Hematopoietic multipotent progenitor cell (in vitro differentiated cells): ENCODE data around the gene PBX1. TPM values are rescaled to one million over a fixed set of nuclear protein-coding genes. Genes with fewer than 3 reads are reported as not detected.
"Not testable (repeated sequence)": the region's sequence is repeated elsewhere in the genome, so short reads cannot be mapped to it uniquely, and the experiment has no call there.

Experiments
- DNase-seq, 3 donors: peaks; one replicate each; pipeline ENCODE4 v3.0.0-alpha.2; 2011 to 2015; ENCODE audit warnings: low read depth in 2 of 3, low spot score in 2 of 3
- total RNA-seq: library from RNA; depleted of rRNA; stranded (reverse); fragments of >200 nt; gene quantifications from one replicate; pipeline ENCODE4 v1.2.3, GENCODE V29; 2012

PBX1 gene
- 26.9 TPM for total RNA-seq

- DNase-seq: peak; percentile 22 to 98 (median 96)
Measured at GRCh38 chr1:164558461-164559341, at the start of gene PBX1. TSS of gene PBX1 (plus strand) at chr1:164559184.

- peak in 2 of 3 donors; percentile 3 to 11 for DNase-seq
Measured at GRCh38 chr1:164510435-164510834, 48.5 kb upstream of the PBX1 start.

GRCh38 chr1:164511001-164511705 is 47.8 kb upstream of the PBX1 start:
- DNase-seq: peak in 2 of 3 donors; percentile 8 to 21

GRCh38 chr1:164515231-164515630 is 43.8 kb upstream of the PBX1 start:
- no peak for DNase-seq

GRCh38 chr1:164515711-164516331 is 43.2 kb upstream of the PBX1 start:
- no peak for DNase-seq

DNA sequence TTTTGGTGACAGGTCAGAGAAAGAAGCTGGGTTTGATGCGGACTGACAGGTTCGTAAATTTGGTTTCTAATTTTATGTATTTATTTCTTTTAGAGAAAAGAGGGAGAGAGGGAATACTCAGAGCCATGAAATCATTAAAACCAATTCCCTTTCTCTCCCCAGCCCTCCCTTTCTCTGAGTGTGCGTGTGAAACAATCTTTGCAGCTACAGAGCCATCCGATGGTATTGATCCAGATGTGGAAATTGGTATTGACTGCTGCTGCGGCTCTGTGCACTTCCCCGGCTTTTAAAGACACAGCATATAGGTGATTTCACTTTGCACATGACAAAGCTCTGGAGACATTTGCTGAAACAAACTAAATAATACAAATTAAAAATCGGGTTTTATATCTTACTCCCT is 42.4 kb upstream of the PBX1 start:
- DNase-seq: no peak

DNA sequence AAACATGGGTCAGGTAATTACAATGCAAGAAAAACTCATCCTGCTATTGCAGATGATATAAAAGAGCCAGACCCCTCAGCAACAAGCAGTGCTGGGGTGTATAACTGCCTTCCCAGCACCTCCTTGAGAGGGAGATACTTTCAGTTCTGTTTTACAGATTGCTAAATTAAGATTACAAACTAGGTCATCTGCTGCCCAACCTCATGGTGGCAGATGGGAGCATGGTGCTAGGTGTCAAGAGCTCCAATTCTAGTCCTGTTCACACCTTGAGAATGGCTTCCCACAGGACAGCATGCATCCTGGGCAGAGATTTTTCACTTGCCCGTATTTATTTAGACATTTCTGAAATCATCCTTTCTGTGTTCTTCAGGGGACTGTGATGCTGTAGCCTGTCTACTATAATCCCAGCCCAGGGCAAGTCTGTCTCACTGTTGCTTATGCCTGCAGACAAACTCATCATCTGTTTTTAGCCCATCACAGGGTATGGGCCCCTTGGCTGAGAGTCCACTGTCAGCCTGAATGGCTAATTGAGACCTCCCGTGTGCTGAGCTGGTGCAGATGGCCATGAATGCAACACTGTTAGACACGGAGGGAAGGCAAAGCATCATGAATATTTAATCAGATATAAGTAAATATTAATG is 40.2 kb upstream of the PBX1 start:
- peak in 2 of 3 donors; percentile 4 to 6 for DNase-seq

- no peak for DNase-seq
Measured at GRCh38 chr1:164519426-164519825, 39.6 kb upstream of the PBX1 start.

- no peak for DNase-seq
Measured at GRCh38 chr1:164524810-164525209, 34.2 kb upstream of the PBX1 start.

- DNase-seq: no peak
Measured at GRCh38 chr1:164534863-164535610, 23.9 kb upstream of the PBX1 start.

- not testable (repeated sequence) for DNase-seq
Measured at GRCh38 chr1:164552463-164552988, 6.5 kb upstream of the PBX1 start.

- no peak for DNase-seq
Measured at GRCh38 chr1:164557270-164557669, 1.7 kb upstream of the PBX1 start.

DNA sequence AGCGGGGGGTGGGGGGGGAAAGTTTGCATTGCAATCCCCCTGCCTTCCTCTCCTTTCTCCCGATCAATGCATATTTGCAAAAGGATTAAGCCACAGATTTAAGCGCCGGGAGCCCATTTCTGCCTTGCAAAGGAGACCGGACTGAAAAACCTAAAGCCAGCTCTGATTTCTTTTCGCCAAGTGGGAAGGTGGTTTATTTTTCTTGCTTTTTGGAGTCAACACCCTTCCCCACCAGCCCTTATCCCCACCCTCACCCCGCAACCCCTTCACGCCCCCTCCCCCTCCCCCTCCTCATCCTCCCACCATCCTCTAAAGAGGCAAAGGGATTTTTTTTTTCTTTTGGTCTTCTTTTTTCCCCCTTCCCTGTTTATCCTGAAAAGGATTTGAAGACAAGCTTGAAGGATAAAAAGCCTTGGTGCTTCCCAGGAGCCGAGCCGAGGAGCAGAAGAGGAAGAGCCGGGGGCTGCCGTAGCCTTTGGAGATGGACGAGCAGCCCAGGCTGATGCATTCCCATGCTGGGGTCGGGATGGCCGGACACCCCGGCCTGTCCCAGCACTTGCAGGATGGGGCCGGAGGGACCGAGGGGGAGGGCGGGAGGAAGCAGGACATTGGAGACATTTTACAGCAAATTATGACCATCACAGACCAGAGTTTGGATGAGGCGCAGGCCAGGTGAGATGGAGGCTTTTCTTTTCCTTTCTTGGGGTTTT is 513 bp downstream of the PBX1 start:
- peak in 1 of 3 donors; percentile 18 for DNase-seq

DNA sequence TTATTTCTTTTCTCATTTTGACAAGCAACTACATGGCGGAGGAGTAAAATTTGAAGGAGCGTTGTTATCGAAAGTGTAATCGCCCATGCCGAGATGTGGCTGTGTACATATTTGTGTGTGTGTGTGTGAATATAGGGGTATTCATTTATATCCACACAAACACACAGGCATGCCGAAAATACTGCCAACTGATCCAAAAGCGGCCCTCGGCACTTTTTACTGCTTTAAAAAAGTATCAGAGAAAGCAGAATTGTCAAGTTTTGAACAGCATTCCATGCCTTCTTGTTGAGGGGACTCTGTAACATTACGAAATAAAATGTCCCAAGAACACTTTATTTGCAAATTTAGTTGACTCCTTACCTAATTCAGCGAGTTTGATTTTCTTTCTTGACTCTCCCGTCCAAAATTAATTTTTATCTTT is 1.1 kb downstream of the PBX1 start:
- DNase-seq: peak in 1 of 3 donors; percentile 16

GRCh38 chr1:164560556-164560955 is 1.6 kb downstream of the PBX1 start:
- DNase-seq: no peak

- DNase-seq: no peak
Measured at GRCh38 chr1:164561007-164561406, 2.0 kb downstream of the PBX1 start.

DNA sequence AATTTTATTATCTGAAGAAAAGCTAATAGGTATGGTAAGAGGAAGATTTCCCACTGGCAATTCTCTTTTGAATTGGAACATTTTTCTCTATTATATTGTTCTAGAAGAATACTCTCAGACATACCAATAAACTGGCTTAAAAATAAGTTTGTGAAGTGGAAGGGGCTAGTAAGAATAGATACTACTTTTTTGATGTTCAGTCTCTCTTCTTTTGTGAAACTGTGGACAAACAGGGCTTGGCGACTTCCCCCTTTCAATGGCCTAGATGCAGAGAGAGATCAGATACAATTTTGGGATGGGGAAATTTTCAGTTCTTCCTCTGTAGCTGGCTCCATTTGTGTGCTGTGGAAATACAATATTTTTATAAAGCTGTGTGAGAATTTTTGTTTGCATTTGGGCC is 2.5 kb downstream of the PBX1 start:
- DNase-seq: no peak

- DNase-seq: no peak
Measured at GRCh38 chr1:164562061-164562460, 3.1 kb downstream of the PBX1 start.

DNA sequence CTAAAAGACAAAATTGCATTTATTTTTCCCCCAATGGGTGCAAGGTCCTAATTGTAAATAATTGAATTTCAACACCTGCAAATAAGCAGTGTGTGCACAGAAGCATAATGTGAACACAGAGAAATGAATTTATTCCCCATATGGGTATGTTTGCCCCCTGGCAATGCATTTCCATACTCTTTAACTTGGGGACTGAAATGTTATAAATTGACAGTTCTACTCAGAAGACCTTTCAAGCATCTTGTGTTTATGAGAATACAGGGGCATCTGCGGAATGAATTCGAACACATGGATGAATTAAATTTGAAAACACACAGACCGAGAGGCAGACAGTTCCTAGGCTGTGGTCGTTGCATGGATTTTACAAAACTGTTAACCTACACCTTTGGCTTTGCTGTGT is 3.5 kb downstream of the PBX1 start:
- no peak for DNase-seq
